SK-N-SH treated with all-trans-retinoic acid at 6 μM for 48 hours (cell line): ENCODE measurements around the gene CD207.

Experiments used
- GLIS3 ChIP-seq: fragments of 250-450 bp; sonication (Bioruptor Pico); IDR thresholded peaks from 2 replicates; pipeline ENCODE4 v1.5.0; 2020; ENCODE audit warnings: mild to moderate bottlenecking, moderate library complexity
- TCF4 ChIP-seq: fragments of 250-450 bp; sonication (Bioruptor Pico); IDR thresholded peaks from 2 replicates; pipeline ENCODE4 v1.8.0; 2021; ENCODE audit warnings: mild to moderate bottlenecking, moderate library complexity, borderline replicate concordance

DNA sequence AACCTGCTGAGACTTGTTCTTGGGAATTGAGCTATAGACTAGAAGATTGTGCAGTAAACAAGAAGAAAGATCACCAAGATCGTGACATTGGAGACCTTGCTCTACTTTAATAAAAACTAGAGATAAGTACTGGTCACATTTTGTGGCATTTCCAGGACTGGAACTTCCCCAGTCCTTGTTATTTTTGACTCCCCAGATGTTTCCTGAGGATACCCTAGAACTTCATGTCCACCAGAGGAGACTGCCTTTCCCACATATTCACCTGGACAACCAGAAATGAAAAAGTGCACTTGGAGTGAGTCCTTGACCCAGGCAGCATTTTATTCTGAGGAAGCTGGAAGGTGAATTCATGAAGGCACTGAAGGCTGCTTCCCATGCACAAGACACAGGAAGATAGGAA lies 5.7 kb downstream of the CD207 start:
- TF ChIP-seq GLIS3 (CRISPR knock-in tag) (no peak), TCF4 (CRISPR knock-in tag) (no peak)
